Ramos (cell line): ENCODE results near the gene SLC1A3.

ENCODE experiments used
- in situ Hi-C: fragments of 300-500 bp; cut with MboI; formaldehyde crosslinking; loops from one replicate; pipeline ENCODE4 v1.14.3; 2022; ENCODE audit warnings: low sequenced_read_pairs; ENCODE audit not compliant: unreplicated experiment

SLC1A3 gene

DNA sequence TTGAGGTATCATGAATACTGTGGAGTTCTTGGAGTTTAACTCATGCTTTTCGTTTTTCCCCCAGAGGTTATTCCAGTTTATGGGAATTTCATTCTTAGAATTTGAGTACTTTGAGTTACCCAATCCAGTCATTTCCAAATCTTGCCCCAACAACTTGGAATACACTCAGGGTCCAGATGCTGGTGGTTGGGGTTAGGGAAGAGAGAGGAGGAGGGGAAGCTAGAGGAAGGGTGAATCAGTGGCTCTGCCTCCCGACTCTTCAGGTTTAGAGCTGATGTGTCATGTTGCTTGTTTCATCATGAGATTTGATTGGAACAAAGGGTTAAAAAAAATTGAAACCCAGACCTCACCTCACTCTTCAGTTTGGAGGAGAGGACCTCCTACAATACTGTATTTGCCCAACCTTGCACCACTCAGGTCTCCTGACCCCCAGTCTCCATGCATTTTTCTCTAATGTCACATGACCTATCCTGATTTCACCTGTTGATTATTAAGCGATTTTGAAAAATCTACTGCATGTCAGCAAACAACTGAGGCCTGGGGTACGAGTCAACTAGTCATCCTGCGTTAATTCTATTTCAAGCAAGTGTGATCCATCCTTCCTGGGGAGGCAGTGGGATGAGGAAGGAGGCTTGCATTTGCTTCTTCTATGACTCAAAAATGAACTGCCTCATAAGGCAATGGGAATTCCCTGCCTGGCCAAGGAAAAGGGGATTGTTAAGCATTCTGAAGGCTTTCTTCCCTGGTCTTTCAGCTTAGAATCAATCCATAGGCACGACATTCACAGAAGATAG lies 6.2 kb upstream of the SLC1A3 start:
- in situ Hi-C loops, result no loop called here

DNA sequence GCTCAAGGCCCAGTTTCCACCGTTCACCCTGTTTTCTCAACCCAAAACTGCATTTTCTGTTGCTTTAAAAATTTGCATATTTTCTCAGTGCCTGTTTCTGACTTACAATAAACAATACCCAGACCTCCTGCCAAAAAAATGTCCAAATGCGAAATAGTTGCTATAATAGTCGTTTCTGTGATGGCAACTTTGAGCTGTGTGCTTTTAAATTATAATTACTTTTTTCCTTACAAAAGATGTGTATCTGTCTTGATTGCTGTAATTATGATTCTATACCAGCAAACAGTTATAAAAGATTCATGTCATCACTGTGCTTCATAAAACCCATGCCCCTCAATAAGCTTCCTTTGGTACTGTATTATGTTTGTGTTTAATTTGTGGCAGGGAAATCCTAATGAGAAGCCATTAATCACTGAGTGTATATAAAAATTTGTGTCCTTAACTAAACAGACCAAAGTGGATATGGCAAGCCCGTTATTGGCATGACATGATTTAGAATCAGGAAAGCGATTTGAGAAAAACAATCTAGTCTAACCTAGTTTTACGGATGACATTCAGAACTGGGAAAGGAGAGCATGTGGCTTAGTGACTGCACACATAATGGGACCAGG lies 5.4 kb upstream of the SLC1A3 start:
- in situ Hi-C loops, result no loop called here

DNA sequence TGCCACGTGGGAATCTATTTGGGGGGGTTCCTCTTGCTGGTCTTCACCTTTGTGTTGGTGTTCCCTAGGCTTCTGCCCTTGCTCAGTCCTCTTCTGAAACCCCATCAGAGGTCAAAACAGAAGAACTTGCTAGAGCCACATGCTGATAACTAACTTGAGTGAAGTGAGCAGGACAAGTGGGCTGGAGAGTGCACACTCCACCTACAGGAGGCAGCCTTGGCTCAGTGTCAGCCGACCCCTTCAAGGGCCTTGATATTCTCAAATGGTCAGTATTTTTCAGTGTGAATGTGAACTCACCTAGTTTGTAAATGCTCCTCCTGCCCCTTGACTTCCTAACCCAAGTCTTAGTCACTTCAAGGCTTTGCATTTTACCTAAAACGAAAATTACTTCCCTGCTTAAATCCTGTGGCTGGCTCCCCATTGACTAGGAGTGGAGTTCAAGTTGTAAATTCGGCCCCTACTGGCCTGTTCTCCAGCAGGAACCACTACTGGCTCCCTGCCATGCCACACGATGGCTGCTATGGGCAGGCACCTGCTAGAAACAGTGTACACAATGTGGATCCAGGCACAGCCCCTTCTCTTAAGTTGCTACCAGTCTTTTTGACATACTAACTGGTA lies 3.6 kb upstream of the SLC1A3 start:
- in situ Hi-C loops, result no loop called here

DNA sequence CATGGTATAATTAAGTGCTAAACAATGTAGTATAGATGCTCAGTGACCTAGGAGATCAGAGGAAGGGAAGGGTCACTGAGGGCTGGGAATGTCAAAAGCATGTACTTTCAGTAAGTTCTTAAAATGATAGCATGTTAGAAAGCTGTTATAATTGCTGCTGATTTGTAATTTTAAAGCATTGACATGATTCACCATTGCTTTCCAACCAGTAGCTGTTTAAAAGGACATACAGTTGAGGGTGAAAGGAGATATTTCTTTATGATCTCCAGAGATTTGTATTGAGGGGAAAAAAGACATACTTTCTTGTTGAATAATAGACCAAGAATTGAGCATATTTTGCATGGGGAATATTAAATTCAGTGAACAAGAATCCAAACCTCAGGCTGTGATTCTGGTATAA lies 1.2 kb upstream of the SLC1A3 start:
- in situ Hi-C loops, result no loop called here

DNA sequence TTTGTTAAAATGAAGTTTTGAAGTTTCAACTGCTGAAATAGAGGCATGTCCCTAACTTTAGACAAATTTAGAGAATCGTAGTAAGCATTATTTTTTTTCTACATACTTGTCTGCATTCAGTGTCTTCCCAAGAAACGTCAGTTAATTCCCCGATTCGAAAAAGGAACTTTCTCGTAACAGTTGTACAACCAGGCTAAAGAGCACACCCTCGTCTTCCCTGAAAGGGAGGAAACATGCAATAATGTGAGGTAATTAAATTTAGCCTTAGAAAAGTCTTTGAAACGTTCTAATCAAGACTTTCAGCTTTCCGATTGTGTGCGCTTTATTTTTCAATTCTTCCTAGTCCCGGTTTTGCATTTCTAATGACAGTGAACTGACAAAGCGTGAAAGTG lies 374 bp upstream of the SLC1A3 start:
- in situ Hi-C loops, result no loop called here

DNA sequence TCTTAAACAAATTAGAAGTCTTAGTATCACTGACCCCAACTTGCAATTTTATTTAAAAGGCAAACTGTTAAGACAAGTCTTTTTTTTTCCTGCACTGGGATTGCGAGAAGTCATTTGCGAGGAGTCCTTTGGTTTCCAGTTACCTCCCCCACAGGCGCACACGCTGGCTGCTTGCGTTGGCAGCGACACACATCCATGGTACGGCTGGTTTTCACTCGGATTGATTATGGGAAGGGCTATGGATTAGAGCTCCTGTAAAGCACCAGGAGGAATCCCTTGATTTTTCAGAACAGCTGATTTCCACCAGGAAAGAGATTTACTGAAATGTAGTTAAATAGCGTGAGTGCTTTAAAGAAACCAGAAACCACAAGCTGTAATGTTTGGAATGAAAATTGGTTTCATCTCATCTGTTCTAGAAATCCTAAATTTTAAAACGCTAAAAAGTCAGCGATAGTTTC lies 737 bp downstream of the SLC1A3 start:
- in situ Hi-C loops, result no loop called here

DNA sequence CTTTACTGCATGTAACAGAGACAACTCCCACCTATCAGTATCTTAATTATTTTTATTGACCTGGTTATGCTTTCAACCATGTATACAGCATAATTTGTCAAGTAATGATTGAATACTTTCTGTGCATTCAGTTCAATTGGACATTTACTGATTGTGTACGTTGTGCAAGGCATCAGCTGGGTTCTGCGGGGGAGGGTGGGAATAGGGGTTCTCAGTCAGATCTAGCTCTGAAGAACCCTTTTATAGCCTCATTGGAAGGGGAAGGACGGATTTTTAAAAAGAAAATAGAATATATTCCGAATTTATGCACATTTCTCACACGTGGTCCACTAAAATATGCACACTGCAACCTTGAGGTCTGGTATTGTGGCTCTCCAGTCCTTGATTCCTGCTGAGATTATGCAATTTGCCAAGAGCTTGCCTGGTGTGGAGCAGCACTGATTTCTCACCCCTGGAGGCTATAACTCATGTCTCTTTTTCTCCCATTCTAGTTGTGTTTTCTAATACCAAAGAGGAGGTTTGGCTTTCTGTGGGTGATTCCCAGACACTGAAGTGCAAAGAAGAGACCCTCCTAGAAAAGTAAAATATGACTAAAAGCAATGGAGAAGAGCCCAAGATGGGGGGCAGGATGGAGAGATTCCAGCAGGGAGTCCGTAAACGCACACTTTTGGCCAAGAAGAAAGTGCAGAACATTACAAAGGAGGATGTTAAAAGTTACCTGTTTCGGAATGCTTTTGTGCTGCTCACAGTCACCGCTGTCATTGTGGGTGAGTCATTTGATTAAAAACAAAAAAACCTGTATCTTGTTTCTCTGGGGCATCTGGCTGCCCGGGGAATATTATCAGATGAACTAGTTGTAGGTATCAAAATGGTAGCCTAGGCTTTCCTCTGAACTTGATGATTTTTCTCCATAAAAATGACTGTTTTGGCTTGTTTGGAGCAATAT lies 1.7 kb downstream of the SLC1A3 start:
- in situ Hi-C loops, result no loop called here

DNA sequence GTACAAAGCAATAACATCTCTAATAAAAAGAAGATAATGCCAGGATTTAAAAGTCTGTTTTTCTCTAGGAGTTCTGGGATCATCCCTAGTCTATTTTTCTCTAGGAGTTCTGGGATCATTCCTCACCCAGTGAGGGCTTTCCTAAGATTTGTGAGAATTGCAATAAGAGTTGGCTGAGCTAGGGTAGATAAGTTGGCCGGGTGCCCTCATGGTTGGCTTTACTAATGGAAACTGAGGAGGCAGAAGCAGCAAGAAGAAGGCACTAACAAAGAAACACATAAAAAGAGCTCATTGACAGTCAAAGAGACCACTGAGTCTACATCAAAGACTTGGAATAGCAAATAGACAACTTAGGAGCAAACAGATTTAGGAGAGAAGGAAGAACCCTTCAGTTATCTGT lies 4.2 kb downstream of the SLC1A3 start:
- in situ Hi-C loops, result no loop called here

DNA sequence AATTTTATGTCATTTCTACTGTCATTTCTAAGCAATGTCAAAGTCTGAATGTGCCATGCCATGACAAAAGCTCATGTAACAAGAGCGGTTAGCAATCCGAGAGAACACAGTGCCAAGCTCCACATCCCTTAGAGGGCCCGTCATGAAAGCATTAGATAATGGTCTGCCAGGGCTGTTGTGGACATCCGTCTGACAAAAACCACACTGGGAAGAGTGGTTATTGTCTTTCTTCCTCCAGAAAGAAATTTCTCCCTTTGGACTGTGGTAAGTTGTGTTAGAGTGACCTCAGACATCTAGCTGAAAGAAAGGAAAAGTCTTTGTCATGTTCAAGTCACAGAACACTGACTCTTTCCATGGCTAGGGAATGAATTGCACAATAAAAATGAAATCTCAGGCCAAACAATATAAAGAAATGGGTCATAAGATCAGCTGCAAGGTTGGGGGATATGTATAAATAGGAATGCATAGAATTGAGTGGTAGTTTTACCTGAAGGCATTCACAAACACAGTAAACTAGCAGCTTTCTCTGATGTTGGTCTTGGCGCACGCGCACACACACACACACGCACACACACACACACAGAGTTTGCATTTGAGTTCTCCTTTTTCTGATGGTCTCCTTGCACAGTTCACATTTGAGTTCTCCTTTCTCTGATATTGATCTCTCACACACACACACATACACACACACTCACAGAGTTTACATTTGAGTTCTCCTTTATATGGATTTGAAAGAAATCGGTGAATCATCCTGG lies 5.3 kb downstream of the SLC1A3 start:
- in situ Hi-C loops, result no loop called here

DNA sequence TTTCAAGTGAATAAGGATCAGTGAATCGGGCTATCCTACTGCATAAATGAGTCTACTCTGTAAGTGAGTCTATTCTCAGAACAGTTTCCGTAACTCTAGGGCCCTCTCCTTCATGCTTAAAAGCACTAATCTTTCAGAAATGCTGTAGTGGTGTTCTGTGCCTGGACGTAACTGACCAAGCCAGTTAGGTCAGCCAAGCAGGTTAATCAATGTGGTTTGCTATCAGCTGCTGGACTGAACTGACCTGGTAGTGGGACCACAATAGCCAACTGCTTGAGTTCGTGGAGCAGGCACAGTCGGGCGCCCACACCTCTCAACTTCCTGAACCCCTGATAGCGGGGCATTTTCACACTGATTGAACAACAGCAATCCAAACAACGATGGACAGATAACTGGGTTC lies 6.8 kb downstream of the SLC1A3 start:
- in situ Hi-C loops, result no loop called here

DNA sequence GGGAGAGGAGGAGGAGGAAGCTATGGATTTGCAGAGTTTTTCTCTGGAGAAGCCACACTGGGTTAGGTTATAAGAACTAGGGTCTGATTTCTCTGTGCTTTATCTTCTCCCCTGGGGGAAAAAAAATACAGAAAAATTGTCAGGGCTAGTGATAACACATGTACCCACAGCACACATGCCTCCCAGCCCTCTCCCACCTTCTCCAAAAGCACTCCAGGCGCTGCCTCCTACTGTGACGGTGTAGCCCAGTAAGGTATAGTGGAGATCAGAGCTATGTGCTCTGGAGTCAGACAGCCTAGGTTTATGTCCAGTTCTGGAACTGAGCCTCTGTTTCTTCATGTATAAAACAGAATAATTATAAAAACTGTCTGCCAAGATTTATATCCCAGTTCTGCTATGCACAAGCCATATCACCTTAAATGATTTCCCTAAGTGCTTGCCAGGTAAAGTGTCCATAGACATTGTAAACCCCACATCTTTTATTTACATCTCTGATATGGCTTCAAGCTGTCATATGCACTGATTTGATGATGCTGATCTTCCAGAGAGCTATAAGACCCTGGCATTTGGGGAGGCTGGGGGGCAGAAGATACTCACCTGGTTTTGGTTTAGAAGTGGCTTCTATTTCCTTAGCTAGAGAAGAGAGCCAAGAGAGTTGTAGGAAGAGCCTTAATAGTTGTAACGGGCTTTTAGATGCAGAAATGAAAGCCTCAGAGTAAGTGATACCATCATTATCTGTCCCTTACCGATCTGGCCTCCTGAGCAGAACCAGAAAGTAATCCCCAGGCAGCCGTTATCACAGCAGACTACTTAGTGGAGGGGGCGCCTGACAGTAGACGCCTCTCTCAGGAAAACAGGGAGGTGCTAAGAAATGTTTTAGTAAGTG lies 7.6 kb downstream of the SLC1A3 start:
- in situ Hi-C loops, result no loop called here

DNA sequence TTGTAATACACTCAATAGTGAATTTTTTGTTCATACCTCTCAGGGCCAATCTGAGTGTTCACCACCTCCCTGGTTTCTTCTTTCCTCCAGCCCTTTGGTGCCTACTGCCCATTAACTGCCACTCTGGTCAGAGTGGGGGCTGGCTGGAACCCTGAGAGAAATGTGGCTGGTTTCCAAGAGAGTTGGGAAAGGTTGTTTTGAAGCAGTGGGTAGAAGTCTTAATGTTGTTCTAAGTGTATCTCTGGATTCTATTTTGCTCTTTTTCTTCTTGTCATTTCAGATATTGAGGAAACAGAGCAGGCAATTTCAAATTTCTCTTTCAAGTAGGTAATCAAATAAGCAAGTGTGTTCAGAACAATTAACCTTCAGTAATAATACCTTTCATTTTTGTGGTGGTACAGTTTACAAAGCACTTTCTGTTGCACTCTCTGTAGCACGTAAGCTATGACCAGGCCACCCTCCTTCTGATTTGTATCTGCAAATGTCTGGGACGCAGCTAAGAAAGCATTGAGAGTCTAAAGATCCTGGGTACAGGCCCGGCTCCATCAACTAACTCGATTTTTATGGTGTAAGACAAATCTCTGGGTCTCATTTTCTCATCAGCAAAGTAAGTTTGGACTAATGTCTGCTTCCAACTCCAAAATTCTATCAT lies 8.4 kb downstream of the SLC1A3 start:
- in situ Hi-C loops, result no loop called here

DNA sequence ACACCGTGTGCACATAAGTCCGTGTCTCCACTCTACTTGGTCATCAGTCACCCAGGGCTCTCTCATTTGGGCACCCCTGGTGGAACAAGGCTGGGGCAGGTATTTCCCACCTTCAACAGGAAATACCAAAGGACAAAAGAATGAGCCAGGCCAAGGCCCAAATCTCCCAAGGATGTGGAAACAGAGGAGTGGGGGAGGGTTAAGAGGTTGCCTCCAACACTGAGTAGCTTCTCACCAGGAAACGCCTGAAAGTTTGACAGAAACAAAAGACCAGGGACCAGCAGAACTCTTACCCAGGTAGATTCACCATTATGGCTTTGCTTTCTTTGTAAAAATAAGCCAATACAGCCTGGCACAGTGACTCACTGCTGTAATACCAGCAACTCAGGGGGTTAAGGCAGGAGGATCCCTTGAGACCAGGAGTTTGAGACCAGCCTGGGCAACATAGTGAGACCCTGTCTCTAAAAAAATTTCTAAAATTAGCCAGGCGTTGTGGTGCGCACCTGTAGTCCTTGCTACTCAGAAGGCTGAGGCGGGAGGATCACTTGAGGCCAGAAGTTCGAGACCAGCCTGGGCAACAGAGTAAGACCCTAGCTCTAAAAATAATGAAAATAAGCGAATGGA lies 12.7 kb downstream of the SLC1A3 start:
- in situ Hi-C loops, result no loop called here

DNA sequence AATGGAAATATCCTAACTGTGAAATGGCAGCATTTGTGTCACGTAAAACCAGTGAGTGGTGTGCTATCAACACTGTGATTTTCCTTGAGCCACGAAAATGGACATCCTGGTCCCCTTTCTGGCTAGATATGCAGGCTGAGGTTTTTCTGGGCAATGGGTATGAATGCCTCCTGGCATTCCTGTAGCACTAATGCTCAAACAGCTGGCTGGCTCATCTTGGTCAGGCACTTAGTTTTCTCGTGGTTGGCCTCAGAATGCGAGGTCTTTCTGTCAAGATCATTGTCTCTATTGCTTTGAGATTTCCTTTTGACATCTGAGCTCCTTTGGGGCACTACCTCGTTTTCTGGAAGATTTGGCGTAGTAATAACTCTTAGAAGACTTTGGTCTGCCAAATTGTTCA lies 15.6 kb downstream of the SLC1A3 start:
- in situ Hi-C loops, result no loop called here

DNA sequence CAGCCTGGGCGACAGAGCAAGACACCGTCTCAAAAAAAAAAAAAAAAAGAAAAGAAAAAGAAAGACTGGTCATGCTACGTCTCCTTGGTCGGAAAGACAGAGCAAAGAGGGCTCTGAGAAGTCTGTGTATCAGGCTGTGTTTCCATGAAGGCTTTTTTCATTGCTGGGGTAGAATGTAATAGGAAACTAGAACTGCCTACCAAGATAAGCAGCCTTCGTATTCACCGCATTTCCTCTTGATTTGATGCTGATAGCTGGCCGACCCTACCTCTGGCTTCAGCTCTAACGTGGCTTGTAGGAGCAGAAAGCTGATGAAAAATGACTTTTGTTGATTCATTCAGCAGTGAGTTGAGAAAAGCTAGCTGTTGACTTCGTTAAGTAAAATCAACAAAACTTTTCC lies 17.4 kb downstream of the SLC1A3 start:
- in situ Hi-C loops, result no loop called here

DNA sequence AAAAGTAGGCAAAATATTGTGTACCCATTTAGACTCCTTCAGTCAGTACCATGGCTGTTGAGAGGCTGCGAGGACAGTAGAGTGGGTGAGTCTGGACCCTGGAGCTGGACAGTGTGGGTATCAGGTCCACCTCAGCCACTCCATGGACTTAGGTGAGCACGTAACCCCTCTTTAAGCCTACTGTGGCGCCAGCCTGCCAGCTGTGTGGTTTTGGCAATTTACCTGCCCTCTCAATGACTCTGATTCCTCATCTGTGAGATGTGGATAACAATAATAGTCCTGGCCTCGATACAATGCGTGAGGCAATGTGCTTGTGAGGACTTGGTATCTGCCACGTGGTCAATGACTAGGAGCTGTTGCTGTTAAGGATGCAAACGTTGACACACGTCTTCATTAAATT lies 17.9 kb downstream of the SLC1A3 start:
- in situ Hi-C loops, result no loop called here

DNA sequence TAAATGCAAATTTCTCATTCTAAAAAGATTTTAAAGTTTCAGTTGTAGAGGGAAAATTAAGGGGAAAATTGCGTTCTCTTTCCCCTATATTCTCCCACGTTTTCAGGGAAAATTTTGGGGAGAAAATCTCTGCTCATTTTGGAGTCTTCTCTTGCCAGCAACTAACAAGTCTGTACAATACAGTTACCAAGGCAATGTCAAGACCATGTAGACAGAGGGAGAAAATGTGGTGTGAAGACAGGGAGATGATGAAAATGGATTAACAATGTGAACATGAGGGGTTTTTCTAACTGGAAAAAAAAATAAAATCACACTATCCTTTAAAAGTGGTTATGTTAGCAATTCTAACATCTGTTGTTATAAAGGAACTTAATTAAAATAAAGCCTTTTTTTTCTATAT lies 22.3 kb downstream of the SLC1A3 start:
- in situ Hi-C loops, result no loop called here

DNA sequence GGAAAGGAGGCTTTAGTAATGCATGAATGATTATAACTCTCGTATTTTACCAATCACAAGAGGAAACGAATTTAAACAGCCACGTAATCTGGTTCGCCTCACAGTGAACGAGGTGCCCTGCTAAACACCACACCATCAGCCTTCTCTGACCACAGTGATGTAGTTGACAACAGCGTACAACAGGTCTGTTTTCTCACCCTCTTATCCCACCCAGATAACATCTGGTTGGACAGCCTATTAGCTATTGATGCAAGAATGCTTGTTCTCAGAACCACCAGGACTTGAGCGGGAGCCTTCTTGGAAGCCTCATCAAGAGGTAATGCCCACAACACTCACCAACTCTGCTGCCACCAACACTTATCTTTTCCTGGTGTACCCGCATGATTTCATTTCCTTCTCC lies 23.3 kb downstream of the SLC1A3 start:
- in situ Hi-C loops, result no loop called here
